ENCODE data around the gene MYBBP1A. TPM values are rescaled to one million over a fixed set of nuclear protein-coding genes. Genes with fewer than 3 reads are reported as not detected.

Gene MYBBP1A
- total RNA-seq, 1 donor: 49.2 TPM

DNA sequence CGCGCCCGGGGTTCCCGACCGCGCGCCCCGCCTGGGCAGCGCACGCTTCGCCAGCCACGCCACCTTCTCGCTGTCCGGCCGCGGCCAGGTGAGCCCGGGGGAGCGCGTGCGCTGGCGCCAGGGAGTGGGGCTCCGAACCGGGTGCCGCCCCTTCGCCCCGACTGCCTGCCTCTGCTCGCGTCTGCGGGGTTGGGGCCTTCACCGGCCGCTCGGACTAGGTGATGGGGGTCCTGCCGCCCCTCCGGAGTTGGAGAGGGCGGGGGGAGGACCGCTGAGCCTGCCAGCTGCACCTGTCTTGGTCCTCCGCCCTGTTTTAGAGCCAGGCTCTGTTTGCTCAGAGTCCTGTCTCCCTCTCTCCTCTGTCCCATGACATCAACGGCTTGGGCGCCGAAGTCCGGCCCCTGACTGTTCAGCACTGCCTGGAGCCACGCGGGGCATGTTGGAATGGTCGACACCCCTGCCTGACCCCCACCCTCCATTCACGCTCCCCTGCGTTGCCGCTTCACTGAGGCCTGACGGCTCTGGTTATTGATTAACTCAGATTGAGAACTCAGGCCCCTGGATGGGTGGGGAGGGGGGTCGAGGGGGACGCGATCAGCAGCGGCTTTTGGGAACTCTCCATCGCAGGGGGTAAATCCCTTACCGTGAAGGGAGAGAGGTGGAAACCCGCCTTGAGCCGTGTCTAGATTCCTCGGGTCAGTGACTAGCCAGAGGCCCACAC is 29.9 kb upstream of the MYBBP1A start:
- TF ChIP-seq, protein P1, sequence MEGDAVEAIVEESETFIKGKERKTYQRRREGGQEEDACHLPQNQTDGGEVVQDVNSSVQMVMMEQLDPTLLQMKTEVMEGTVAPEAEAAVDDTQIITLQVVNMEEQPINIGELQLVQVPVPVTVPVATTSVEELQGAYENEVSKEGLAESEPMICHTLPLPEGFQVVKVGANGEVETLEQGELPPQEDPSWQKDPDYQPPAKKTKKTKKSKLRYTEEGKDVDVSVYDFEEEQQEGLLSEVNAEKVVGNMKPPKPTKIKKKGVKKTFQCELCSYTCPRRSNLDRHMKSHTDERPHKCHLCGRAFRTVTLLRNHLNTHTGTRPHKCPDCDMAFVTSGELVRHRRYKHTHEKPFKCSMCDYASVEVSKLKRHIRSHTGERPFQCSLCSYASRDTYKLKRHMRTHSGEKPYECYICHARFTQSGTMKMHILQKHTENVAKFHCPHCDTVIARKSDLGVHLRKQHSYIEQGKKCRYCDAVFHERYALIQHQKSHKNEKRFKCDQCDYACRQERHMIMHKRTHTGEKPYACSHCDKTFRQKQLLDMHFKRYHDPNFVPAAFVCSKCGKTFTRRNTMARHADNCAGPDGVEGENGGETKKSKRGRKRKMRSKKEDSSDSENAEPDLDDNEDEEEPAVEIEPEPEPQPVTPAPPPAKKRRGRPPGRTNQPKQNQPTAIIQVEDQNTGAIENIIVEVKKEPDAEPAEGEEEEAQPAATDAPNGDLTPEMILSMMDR (IDR thresholded peaks at IDR 0.05; ENCODE audit: extremely low read depth, low read depth, low read length): no peak
- Histone ChIP-seq H2AFZ (ENCODE audit: low read length) (no peak overlapping the region), H3K79me2 (ENCODE audit: insufficient read depth, low read length) (no peaks in the 10 kb centered on the region), H4K20me1 (ENCODE audit: insufficient read depth, low read length) (no peaks in the 10 kb centered on the region), H3K36me3 (ENCODE audit: insufficient read depth, low read length) (no peaks in the 10 kb centered on the region), H3K4me1 (ENCODE audit: insufficient read depth, low read length) (no peaks in the 10 kb centered on the region), H3K27me3 (ENCODE audit: insufficient read depth, low read length) (peaks cover 43% of the 10 kb centered on the region), H3K27ac (ENCODE audit: low read depth, low read length) (no peak overlapping the region), H3K9me3 (ENCODE audit: low read depth, low read length) (no peaks in the 10 kb centered on the region), H3K4me2 (ENCODE audit: insufficient read depth, low read length) (no peak overlapping the region), H3K4me3 (ENCODE audit: insufficient read depth, low read length) (no peak overlapping the region)
- peak; percentile 86 for DNase-seq (ENCODE audit: insufficient read length, low spot score, missing footprints)

DNA sequence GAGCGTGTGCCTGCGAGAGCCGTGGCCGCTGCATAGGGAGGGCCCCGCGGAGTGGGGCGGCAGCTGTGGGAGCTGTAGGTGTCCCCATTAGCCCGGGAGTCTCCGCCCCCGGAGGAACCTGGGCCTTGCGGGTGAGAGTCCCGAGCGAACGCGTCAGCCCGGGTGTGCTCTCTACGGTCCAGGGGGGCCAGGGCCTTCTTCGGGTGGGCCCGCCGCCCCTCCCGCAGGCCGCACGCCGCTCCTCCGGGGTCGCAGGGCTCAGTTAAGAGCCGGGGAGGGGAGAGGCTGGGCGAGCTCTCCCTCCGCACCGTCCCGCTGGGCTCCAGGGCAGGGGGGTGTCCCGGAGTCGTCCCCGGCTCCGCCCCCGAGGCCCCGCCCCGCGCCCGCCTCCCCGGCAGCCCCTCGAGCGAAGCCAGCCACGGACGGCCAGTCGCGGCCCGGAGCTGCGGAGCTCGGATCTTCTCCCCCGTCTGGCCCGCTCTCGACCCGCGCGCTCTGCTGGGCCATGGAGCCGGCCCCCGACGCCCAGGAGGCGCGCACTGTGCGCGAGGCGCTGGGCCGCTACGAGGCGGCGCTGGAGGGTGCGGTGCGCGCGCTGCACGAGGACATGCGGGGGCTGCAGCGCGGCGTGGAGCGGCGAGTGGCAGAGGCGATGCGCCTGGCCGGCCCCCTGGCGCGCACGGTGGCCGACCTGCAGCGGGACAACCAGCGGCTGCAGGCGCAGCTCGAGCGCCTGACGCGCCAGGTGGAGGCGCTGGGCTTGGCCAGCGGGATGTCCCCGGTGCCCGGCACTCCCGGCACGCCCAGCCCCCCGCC is 29.1 kb upstream of the MYBBP1A start, which contains the start of gene SMTNL2:
TSS of gene SMTNL2 (plus strand) at position 429 of the 816 bp plus-strand sequence. CDS start at position 506, 77 bp downstream.
- Histone ChIP-seq H3K4me2 (ENCODE audit: insufficient read depth, low read length) (no peak within 1 kb of the TSS), H3K27me3 (ENCODE audit: insufficient read depth, low read length) (peaks cover 43% of the 10 kb centered on the region), H3K4me1 (ENCODE audit: insufficient read depth, low read length) (no peaks in the 10 kb centered on the region), H3K79me2 (ENCODE audit: insufficient read depth, low read length) (no peaks in the 10 kb centered on the region), H3K4me3 (ENCODE audit: insufficient read depth, low read length) (no peak within 1 kb of the TSS), H3K9me3 (ENCODE audit: low read depth, low read length) (no peaks in the 10 kb centered on the region), H3K27ac (ENCODE audit: low read depth, low read length) (no peak within 1 kb of the TSS), H2AFZ (ENCODE audit: low read length) (no peak within 1 kb of the TSS), H3K36me3 (ENCODE audit: insufficient read depth, low read length) (no peaks in the 10 kb centered on the region), H4K20me1 (ENCODE audit: insufficient read depth, low read length) (no peaks in the 10 kb centered on the region)
- TF ChIP-seq, protein P1 (IDR thresholded peaks at IDR 0.05; ENCODE audit: extremely low read depth, low read depth, low read length): no peak
- peak; percentile 87 for DNase-seq (ENCODE audit: insufficient read length, low spot score, missing footprints)

- TF ChIP-seq, protein P1 (IDR thresholded peaks at IDR 0.05; ENCODE audit: extremely low read depth, low read depth, low read length): peak; percentile 13
- no peak overlapping the region for H2AFZ ChIP-seq (ENCODE audit: low read length)
- H3K4me3 ChIP-seq (ENCODE audit: insufficient read depth, low read length): no peak overlapping the region
- no peaks in the 10 kb centered on the region for H3K9me3 ChIP-seq (ENCODE audit: low read depth, low read length)
- no peaks in the 10 kb centered on the region for H3K79me2 ChIP-seq (ENCODE audit: insufficient read depth, low read length)
- peak; percentile 90 for DNase-seq (ENCODE audit: insufficient read length, low spot score, missing footprints)
- H3K27me3 ChIP-seq (ENCODE audit: insufficient read depth, low read length): peaks cover 43% of the 10 kb centered on the region
- no peak overlapping the region for H3K4me2 ChIP-seq (ENCODE audit: insufficient read depth, low read length)
- H3K27ac ChIP-seq (ENCODE audit: low read depth, low read length): no peak overlapping the region
- H4K20me1 ChIP-seq (ENCODE audit: insufficient read depth, low read length): no peaks in the 10 kb centered on the region
- H3K4me1 ChIP-seq (ENCODE audit: insufficient read depth, low read length): no peaks in the 10 kb centered on the region
- no peaks in the 10 kb centered on the region for H3K36me3 ChIP-seq (ENCODE audit: insufficient read depth, low read length)
These were observed 28.6 kb upstream of the MYBBP1A start for GRCh38 chr17:4583782-4584100.

GRCh38 chr17:4583206-4583605 is 28.0 kb upstream of the MYBBP1A start:
- Histone ChIP-seq H3K36me3 (ENCODE audit: insufficient read depth, low read length) (no peaks in the 10 kb centered on the region), H3K79me2 (ENCODE audit: insufficient read depth, low read length) (no peaks in the 10 kb centered on the region), H4K20me1 (ENCODE audit: insufficient read depth, low read length) (no peaks in the 10 kb centered on the region), H3K9me3 (ENCODE audit: low read depth, low read length) (no peaks in the 10 kb centered on the region), H3K4me3 (ENCODE audit: insufficient read depth, low read length) (no peak overlapping the region), H3K27ac (ENCODE audit: low read depth, low read length) (no peak overlapping the region), H3K4me1 (ENCODE audit: insufficient read depth, low read length) (no peaks in the 10 kb centered on the region), H3K4me2 (ENCODE audit: insufficient read depth, low read length) (no peak overlapping the region), H2AFZ (ENCODE audit: low read length) (no peak overlapping the region), H3K27me3 (ENCODE audit: insufficient read depth, low read length) (peaks cover 43% of the 10 kb centered on the region)
- TF ChIP-seq, protein P1 (IDR thresholded peaks at IDR 0.05; ENCODE audit: extremely low read depth, low read depth, low read length): no peak
- DNase-seq (ENCODE audit: insufficient read length, low spot score, missing footprints): peak; percentile 72

Data from osteoblast (primary cell).